GM12878 (cell line): ENCODE measurements around the gene ZNF212. TPM values are rescaled to one million over a fixed set of nuclear protein-coding genes. Genes with fewer than 3 reads are reported as not detected.

ENCODE experiments used
- ATAC-seq: fragments of 200-7000 bp; cut with Tn5 transposase; 3 replicates; pipeline ENCODE4 v1.9.1; 2020; ENCODE audit warnings: mild to moderate bottlenecking, moderate library complexity
- BruUV-seq: library from RNA; stranded (reverse); fragments of 400-500 nt; replicated peaks from 2 replicates; lab custom pipeline; 2021; lab: Mats Ljungman, UMichigan
- CTCF ChIA-PET: fragments of 300-600 bp; sonication (Branson Sonifier 250); formaldehyde crosslinking; extraction: SDS; loops from one replicate; lab custom pipeline; 2021; ENCODE audit warnings: inconsistent platforms; lab: Yijun Ruan, JAX
- POLR2A ChIA-PET: fragments of 350-600 bp; formaldehyde crosslinking; extraction: SDS; loops from one replicate; lab custom pipeline; 2021; ENCODE audit warnings: inconsistent platforms; lab: Charles Lee
- RAD21 ChIA-PET: fragments of 300-600 bp; sonication (Branson Sonifier 250); formaldehyde crosslinking; loops from one replicate; lab custom pipeline; 2023; ENCODE audit warnings: antibody characterized with exemption; ENCODE audit not compliant: unreplicated experiment; lab: Charles Lee
- SMC1A ChIA-PET: fragments of 300-600 bp; sonication (Branson Sonifier 250); formaldehyde crosslinking; loops from one replicate; lab custom pipeline; 2023; ENCODE audit not compliant: unreplicated experiment, uncharacterized antibody; lab: Charles Lee
- DNase-seq: peaks from one replicate; pipeline ENCODE4 v3.0.0-alpha.2; 2011; ENCODE audit warnings: low read depth, low spot score
- FAIRE-seq: peaks from 3 replicates; lab custom pipeline; 2011; peaks lifted over from hg19 to GRCh38; lab: Jason Lieb, UNC
- H2AFZ ChIP-seq: 2 replicates; pipeline ENCODE4 v1.6.0; 2011; ENCODE audit warnings: low read depth, low read length, control low read depth; ENCODE audit not compliant: control insufficient read depth
- H3K27ac ChIP-seq: 2 replicates; pipeline ENCODE4 v1.5.1; 2011; ENCODE audit warnings: control low read depth; ENCODE audit not compliant: control insufficient read depth, insufficient read depth
- H3K27me3 ChIP-seq, 2 experiments: replicated peaks in 1 of 2; 2 replicates each; pipeline versions ENCODE4 v1.6.0 to v1.6.1; 2011; ENCODE audit warnings: low read length in 1 of 2; ENCODE audit not compliant: control insufficient read depth in 2 of 2, insufficient read depth in 2 of 2
- H3K36me3 ChIP-seq, 2 experiments: 2 replicates each; pipeline ENCODE4 v1.5.1; 2011; ENCODE audit warnings: low read length in 1 of 2; ENCODE audit not compliant: control insufficient read depth in 2 of 2, insufficient read depth in 2 of 2
- H3K4me1 ChIP-seq: 2 replicates; pipeline ENCODE4 v1.6.1; 2011; ENCODE audit warnings: mild to moderate bottlenecking, low read length, moderate library complexity, mixed read lengths; ENCODE audit not compliant: control insufficient read depth, insufficient read depth
- H3K4me2 ChIP-seq: 2 replicates; pipeline ENCODE4 v1.6.0; 2011; ENCODE audit warnings: control low read depth; ENCODE audit not compliant: control insufficient read depth, insufficient read depth
- H3K4me3 ChIP-seq: fragments of 200-600 bp; sonication (generic); 2 replicates; pipeline ENCODE4 v1.5.1; 2016
- H3K79me2 ChIP-seq: 2 replicates; pipeline ENCODE4 v1.6.0; 2011; ENCODE audit warnings: low read length; ENCODE audit not compliant: control insufficient read depth, insufficient read depth
- H3K9ac ChIP-seq: 2 replicates; pipeline ENCODE4 v1.8.0; 2011; ENCODE audit warnings: low read length, control low read depth, mixed read lengths; ENCODE audit not compliant: control insufficient read depth, insufficient read depth
- H3K9me3 ChIP-seq: replicated peaks from 3 replicates; pipeline ENCODE4 v1.5.1; 2011; ENCODE audit warnings: mild to moderate bottlenecking, low read length; ENCODE audit not compliant: control insufficient read depth, insufficient read depth
- H4K20me1 ChIP-seq: 2 replicates; pipeline ENCODE4 v1.6.0; 2011; ENCODE audit not compliant: control insufficient read depth, insufficient read depth
- CBX3 ChIP-seq: fragments of 200-600 bp; sonication (generic); IDR thresholded peaks from 2 replicates; pipeline ENCODE4 v1.6.1; 2016; ENCODE audit warnings: low read depth, borderline replicate concordance
- CHD2 ChIP-seq: IDR thresholded peaks from 2 replicates; pipeline ENCODE4 v1.6.1; 2011; ENCODE audit warnings: low read depth, low read length, improper control_type of control experiment, borderline replicate concordance
- GABPA ChIP-seq: IDR thresholded peaks from 2 replicates; pipeline ENCODE4 v1.6.1; 2014; ENCODE audit warnings: antibody characterized with exemption, low read depth, mild to moderate bottlenecking, inconsistent platforms
- HCFC1 ChIP-seq: fragments of 150-350 bp; IDR thresholded peaks from 2 replicates; pipeline ENCODE4 v1.6.1; 2014; ENCODE audit warnings: low read length
- PAX5 ChIP-seq: IDR thresholded peaks from 2 replicates; pipeline ENCODE4 v1.6.1; 2011; ENCODE audit warnings: low read depth, low read length, borderline replicate concordance
- PRDM15 ChIP-seq: fragments of 450-650 bp; formaldehyde crosslinking; IDR thresholded peaks from 2 replicates; pipeline ENCODE4 v1.4.0; 2020; ENCODE audit warnings: mild to moderate bottlenecking, moderate library complexity
- RB1 ChIP-seq: fragments of 450-650 bp; formaldehyde crosslinking; IDR thresholded peaks from 2 replicates; pipeline ENCODE4 v1.6.1; 2017; ENCODE audit warnings: mild to moderate bottlenecking, borderline replicate concordance
- TAF1 ChIP-seq: IDR thresholded peaks from 2 replicates; pipeline ENCODE4 v1.6.1; 2011; ENCODE audit warnings: mild to moderate bottlenecking, low read depth, low read length, borderline replicate concordance
- TCF7 ChIP-seq: IDR thresholded peaks from 2 replicates; pipeline ENCODE4 v1.6.1; 2014; ENCODE audit warnings: antibody characterized with exemption, borderline replicate concordance
- USF2 ChIP-seq: IDR thresholded peaks from 2 replicates; pipeline ENCODE4 v1.6.1; 2011; ENCODE audit warnings: low read depth, low read length, improper control_type of control experiment, borderline replicate concordance
- WGBS: methylation state at CpG from one replicate; pipeline ENCODE4 v1.1.6; 2016; ENCODE audit warnings: low lambda C conversion rate; ENCODE audit not compliant: insufficient replicate concordance, insufficient coverage; ENCODE audit errors: missing lambda C conversion rate; 5-methylcytosine and 5-hydroxymethylcytosine counted together
- in situ Hi-C: fragments of 300-500 bp; cut with MboI; formaldehyde crosslinking; loops from 9 replicates; pipeline ENCODE4 v1.14.3; 2018; ENCODE audit warnings: mixed read lengths
- intact Hi-C: fragments of 100-400 bp; cut with micrococcal nuclease; formaldehyde crosslinking; loops from one replicate; pipeline ENCODE4 v1.14.2; 2022; ENCODE audit not compliant: unreplicated experiment
- polyA plus RNA-seq, 11 experiments: library from polyadenylated mRNA; depleted of rRNA in 4 of 11; unstranded in 6 of 11; stranded (reverse) in 5 of 11; fragments of >200 nt; fragmentation: Nextera tagmentation in 4 of 11; fragmentation: Illumina TruSeq in 1 of 11; extraction: Ambion mirVana in 4 of 11; extraction: Trizol in 1 of 11; gene quantifications; 1 replicate in 1 of 11; 2 replicates in 10 of 11; pipeline versions ENCODE4 v1.2.1 to v1.2.3, GENCODE V29; 2011 to 2016; ENCODE audit warnings: inconsistent platforms in 2 of 11, missing spikeins in 2 of 11, low read depth in 1 of 11
- total RNA-seq, 4 experiments: library from RNA; depleted of rRNA in 3 of 4; stranded (reverse); fragments of >200 nt in 3 of 4; fragmentation: Illumina TruSeq in 1 of 4; extraction: Trizol in 1 of 4; gene quantifications; 2 replicates each; pipeline versions ENCODE4 v1.2.1 to v1.2.3, GENCODE V29; 2013 to 2021

ZNF212 gene
- total and polyA plus RNA-seq, 10 of the 15 experiments (the other 5 are each of a cell fraction or from before 2014, with no cell fraction given), result 1.2 to 11.6 (median 5.4) TPM

DNA sequence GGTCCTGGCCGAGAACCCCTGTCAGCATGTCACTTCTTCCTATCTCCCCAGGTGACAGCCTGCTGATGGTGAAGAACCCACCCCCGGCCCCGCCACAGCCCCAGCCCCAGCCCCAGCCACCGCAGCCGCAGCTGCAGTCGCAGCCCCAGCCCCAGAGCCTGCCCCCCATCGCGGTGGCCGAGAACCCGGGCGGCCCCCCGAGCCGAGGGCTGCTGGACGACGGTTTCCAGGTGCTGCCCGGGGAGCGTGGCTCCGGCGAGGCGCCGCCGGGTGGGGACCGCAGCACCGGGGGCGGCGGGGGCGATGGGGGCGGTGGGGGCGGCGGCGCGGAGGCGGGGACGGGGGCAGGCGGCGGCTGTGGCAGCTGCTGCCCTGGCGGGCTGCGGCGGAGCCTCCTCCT, 15.7 kb upstream of the ZNF212 start:
- peaks cover 6 to 16% of the 10 kb centered on the region in 2 experiments; a peak in 3 of 4 replicates for H3K36me3 ChIP-seq
- ChIA-PET RAD21 (no interaction called here), CTCF (no interaction called here), SMC1A (no interaction called here), POLR2A (no interaction called here)
- no TSS peak for BruUV-seq
- intact Hi-C loops (no loop called here), in situ Hi-C loops (no loop called here)
- H4K20me1 ChIP-seq, result no peaks in the 10 kb centered on the region
- no peak for FAIRE-seq
- no peak overlapping the region for H3K9ac ChIP-seq
- H3K79me2 ChIP-seq, result no peaks in the 10 kb centered on the region
- TF ChIP-seq GABPA (no peak), RB1 (no peak)
- H2AFZ ChIP-seq, result no peak overlapping the region
- no peak for DNase-seq
- no peaks in the 10 kb centered on the region for H3K9me3 ChIP-seq
- H3K4me1 ChIP-seq, result no peaks in the 10 kb centered on the region
- ATAC-seq, result no peak
- no peak overlapping the region for H3K4me2 ChIP-seq
- H3K27me3 ChIP-seq, result no peaks in the 10 kb centered on the region
- no peak overlapping the region for H3K27ac ChIP-seq
- 100% methylated on average over 1 of the region's 39 CpGs for WGBS
- H3K4me3 ChIP-seq, result no peak overlapping the region

- CTCF ChIA-PET, result no interaction called here
- POLR2A ChIA-PET, result no interaction called here
- whole genome bisulfite sequencing, result 98% methylated on average over 36 of the region's 37 CpGs
These were observed 15.1 kb upstream of the ZNF212 start for GRCh38 chr7:149224352-149224751.

More at GRCh38 chr7:149224352-149224751, 15.1 kb upstream of the ZNF212 start:
- ChIA-PET SMC1A (no interaction called here), RAD21 (no interaction called here)
- no peaks in the 10 kb centered on the region for H4K20me1 ChIP-seq
- no peak overlapping the region for H3K9ac ChIP-seq
- no peak overlapping the region for H2AFZ ChIP-seq
- H3K4me3 ChIP-seq, result no peak overlapping the region
- H3K9me3 ChIP-seq, result no peaks in the 10 kb centered on the region
- FAIRE-seq, result no peak
- no peak for ATAC-seq
- H3K79me2 ChIP-seq, result no peaks in the 10 kb centered on the region
- no peaks in the 10 kb centered on the region for H3K4me1 ChIP-seq
- no TSS peak for BruUV-seq
- H3K4me2 ChIP-seq, result no peak overlapping the region
- DNase-seq, result no peak
- intact Hi-C loops (no loop called here), in situ Hi-C loops (no loop called here)
- peaks cover 6 to 16% of the 10 kb centered on the region in 2 experiments; a peak in 3 of 4 replicates for H3K36me3 ChIP-seq
- H3K27ac ChIP-seq, result no peak overlapping the region
- no peak for TF ChIP-seq CHD2
- no peak for TF ChIP-seq TAF1
- no peak for TF ChIP-seq CBX3
- no peak for TF ChIP-seq HCFC1
- TF ChIP-seq TCF7, result no peak
- TF ChIP-seq PRDM15, result no peak
- no peak for TF ChIP-seq PAX5
- no peak for TF ChIP-seq USF2
- H3K27me3 ChIP-seq, result no peaks in the 10 kb centered on the region
